Activated CD4-positive, alpha-beta T cell treated with anti-CD3 and anti-CD28 coated beads, Interleukin-2, amount 10 ng/mL, durations not matched to agents 7 days and 5 days (primary cell): ENCODE results near the gene TAF4B. TPM values are rescaled to one million over a fixed set of nuclear protein-coding genes. Genes with fewer than 3 reads are reported as not detected.
"Not testable (repeated sequence)": the region's sequence is repeated elsewhere in the genome, so short reads cannot be mapped to it uniquely, and the experiment has no call there.

Experiments used
- CTCF ChIA-PET: fragments of 350-600 bp; sonication (Branson Sonifier 250); formaldehyde crosslinking; loops from one replicate; lab custom pipeline; 2021; ENCODE audit warnings: antibody characterized with exemption; lab: Charles Lee
- POLR2A ChIA-PET: fragments of 350-600 bp; sonication (Branson Sonifier 250); formaldehyde crosslinking; loops from one replicate; lab custom pipeline; 2021; ENCODE audit warnings: antibody characterized with exemption; lab: Charles Lee
- DNase-seq: peaks from one replicate; pipeline ENCODE4 v3.0.0-alpha.2; 2020
- H3K27ac Mint-ChIP-seq: one replicate; pipeline ENCODE4 v1.8.0; 2021; ENCODE audit warnings: mild to moderate bottlenecking, moderate library complexity, mixed read lengths
- H3K27me3 Mint-ChIP-seq: one replicate; pipeline ENCODE4 v1.8.0; 2021; ENCODE audit warnings: mixed read lengths
- H3K36me3 Mint-ChIP-seq: one replicate; pipeline ENCODE4 v1.8.0; 2021; ENCODE audit warnings: low read depth, mixed read lengths
- H3K4me1 Mint-ChIP-seq: one replicate; pipeline ENCODE4 v1.8.0; 2021; ENCODE audit warnings: mixed read lengths
- H3K4me3 Mint-ChIP-seq: one replicate; pipeline ENCODE4 v1.8.0; 2021; ENCODE audit warnings: mild to moderate bottlenecking, moderate library complexity, mixed read lengths
- H3K9me3 Mint-ChIP-seq: one replicate; pipeline ENCODE4 v1.8.0; 2021; ENCODE audit warnings: mixed read lengths
- total RNA-seq, 2 experiments: library from RNA; stranded (reverse); gene quantifications; one replicate each; pipeline ENCODE4 v1.2.3, GENCODE V29; 2021

The TAF4B gene
- total RNA-seq, 2 experiments from 2014 or later: 9.3 to 11.7 TPM

DNA sequence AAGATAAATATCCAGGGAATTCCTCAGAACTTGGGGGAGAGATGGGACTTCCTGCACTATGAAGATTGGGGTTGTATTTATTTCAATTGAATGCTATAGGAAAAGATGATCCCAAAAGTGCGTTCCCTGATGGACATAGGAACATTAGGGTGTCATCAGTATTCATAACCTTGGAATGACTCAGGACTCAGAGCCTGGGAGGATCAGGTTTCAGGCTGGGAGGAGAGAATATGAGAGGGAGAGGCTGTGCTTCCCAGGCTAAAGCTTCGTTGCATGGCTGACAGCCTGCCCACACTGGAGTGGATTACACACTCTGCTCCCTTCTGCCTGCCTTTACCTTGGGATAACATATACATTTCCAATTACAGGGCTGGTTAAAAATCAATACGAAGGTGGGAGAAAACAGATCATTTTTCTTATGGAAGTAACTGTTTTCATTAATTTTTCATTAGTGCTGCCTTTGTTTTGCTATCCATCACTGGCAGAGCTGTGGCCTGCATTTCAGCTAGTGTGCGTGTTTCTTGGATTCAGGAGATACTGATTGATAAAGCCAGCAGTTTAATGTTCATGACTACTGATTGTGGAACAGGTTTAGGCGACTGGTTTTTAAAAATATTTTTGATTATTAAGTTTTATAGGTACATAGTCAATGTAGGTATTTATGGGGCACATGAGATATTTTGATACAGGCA lies 203.4 kb downstream of the TAF4B start:
- ChIA-PET CTCF (no interaction called here), POLR2A (no interaction called here)
- H3K4me3 Mint-ChIP-seq: no peak overlapping the region
- no peaks in the 10 kb centered on the region for H3K9me3 Mint-ChIP-seq
- H3K27me3 Mint-ChIP-seq: no peaks in the 10 kb centered on the region
- H3K27ac Mint-ChIP-seq: no peak overlapping the region
- no peaks in the 10 kb centered on the region for H3K36me3 Mint-ChIP-seq
- DNase-seq: no peak
- no peaks in the 10 kb centered on the region for H3K4me1 Mint-ChIP-seq

DNA sequence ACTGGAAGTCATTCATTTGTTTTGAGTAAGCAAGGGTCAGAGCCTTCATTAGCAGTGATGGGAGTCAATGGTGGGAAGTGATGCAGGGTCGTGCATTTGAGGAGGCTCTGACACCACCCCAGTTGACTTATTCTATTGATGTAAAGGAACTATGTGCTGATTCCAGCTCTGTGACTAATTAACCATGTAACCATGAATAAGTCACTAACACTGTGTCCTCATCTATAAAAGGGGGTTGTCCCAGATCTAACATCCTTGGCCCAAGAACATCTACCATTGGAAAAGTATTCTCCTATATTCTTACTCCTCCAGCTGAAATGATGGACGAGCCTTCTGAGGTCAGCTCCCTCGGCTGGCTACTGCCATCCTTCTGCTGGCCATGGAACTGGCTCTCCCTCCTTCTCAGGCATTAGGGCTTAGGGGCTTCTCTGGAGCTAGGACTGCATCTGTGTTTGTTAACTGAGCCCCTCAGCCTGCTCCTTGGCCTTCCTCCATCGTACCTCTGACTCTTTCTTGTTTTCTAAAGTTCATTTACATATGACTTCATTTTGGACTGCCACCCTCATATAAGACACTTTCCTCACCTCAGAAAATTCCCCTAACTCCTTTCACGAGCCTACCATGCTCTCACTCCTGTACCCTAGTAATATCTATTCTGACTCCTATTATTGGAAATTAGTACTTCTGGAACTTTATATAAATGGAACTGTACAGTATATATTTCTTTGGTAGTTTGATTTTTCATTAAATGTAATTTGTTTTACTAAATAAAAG lies 206.6 kb downstream of the TAF4B start:
- DNase-seq: no peak
- ChIA-PET CTCF (interaction anchor here (1.7 kb wide), 1 partner anchor 137 kb away, joined by 3 read pairs; no protein-coding TSS in a partner anchor), POLR2A (no interaction called here)
- H3K4me1 Mint-ChIP-seq: no peaks in the 10 kb centered on the region
- no peaks in the 10 kb centered on the region for H3K36me3 Mint-ChIP-seq
- no peak overlapping the region for H3K27ac Mint-ChIP-seq
- no peaks in the 10 kb centered on the region for H3K9me3 Mint-ChIP-seq
- peaks cover 2% of the 10 kb centered on the region for H3K27me3 Mint-ChIP-seq
- no peak overlapping the region for H3K4me3 Mint-ChIP-seq

DNA sequence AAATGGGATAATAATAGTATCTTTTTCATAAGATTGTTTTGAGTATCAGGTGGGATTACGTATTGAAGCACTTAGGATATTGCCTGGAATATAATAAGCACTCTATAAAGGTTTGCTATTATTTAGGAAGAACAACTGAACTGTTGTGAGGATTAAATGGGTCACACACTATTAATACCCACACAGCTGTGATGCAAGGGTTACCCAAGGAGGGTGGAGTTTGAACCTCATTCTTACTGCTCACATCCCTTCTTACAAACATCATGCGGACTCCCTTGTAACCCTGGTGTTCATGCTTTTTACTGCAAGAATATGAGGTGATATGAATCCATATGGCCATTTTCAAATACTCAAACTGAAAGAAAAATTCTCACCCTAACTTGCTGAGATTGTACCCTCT lies 208.6 kb downstream of the TAF4B start:
- Mint-ChIP-seq H3K4me3 (no peak overlapping the region), H3K9me3 (no peaks in the 10 kb centered on the region), H3K27me3 (peaks cover 2% of the 10 kb centered on the region), H3K36me3 (no peaks in the 10 kb centered on the region), H3K4me1 (no peaks in the 10 kb centered on the region), H3K27ac (no peak overlapping the region)
- POLR2A ChIA-PET: no interaction called here
- no peak for DNase-seq
- CTCF ChIA-PET: no interaction called here

DNA sequence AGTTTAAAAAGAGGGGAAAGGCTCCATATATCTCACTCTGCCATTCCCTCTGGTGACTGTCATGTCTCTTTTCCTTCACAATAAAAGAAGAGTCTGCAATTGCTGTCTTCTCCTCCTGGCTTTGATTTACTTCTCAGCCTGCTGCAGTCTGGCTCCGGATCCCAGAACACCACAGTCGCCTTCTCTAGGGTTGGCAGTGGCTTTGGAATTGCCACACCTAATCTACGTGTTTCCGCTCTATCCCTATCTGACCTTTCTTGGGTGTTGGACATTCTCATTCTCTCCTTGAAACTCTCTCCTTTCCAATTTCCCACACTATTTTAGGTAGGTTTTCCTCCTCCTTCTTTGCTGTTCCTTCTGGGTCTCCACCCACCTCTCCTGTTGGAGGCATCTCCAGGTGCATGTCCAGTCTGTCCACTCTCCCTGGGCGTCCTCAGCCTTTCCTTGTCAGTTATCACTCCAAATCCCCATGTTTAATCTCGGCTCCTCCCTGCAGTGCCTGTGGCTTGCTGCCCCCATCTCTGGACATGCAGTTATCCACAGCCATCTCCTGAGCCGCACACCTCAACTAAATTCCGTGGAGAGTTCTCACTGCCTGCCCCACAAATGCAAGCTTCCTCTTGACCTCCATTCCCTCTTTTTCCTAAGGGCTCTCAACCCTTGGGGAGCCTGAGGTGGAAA lies 209.3 kb downstream of the TAF4B start:
- no peak overlapping the region for H3K27ac Mint-ChIP-seq
- no peak overlapping the region for H3K4me3 Mint-ChIP-seq
- ChIA-PET POLR2A (no interaction called here), CTCF (interaction anchor here (1.0 kb wide), 1 partner anchor 44 kb away, joined by 3 read pairs; no protein-coding TSS in a partner anchor)
- no peaks in the 10 kb centered on the region for H3K9me3 Mint-ChIP-seq
- no peaks in the 10 kb centered on the region for H3K36me3 Mint-ChIP-seq
- H3K4me1 Mint-ChIP-seq: no peaks in the 10 kb centered on the region
- H3K27me3 Mint-ChIP-seq: peaks cover 2% of the 10 kb centered on the region
- DNase-seq: no peak

DNA sequence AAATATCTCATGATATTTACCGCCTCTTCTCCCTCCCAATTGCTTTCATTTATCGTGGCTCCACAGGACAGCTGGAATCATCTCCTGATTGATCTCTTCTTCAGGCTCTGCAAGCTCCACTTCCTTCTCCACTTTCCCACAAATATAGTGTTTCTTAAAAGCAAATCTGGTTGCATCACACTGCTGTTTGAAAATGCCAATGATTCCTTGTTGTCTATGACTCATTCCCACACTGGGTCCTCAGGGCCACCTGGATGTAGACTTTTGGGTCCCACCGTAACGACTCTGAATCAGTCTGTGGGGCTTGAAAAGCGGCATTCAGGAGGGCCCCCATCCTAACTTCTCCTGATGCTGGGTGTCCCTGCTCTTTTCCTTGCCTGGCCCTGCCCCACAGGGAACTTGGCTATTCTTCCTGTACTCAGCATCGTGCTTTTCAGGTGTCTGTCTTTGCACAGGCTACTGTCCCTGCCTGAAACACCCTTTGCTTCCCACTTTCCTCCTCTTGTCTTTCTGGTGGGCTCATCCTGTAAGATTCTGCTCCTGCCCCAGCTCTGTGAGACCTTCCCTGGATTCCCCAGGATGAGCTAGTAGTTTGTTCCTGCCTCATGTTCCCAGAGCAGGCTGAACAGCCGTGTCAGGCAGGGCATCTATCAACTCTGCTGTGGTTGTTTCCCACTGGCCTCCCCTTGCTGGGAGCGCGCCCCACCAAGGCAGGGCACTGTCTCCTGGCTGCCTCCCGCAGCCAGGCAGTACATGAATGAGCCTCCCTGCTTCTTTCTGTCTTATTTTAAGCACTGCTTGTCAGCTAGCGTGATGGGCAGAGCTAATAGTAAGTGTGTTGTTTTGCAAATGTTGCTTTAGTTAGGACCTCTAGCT lies 210.2 kb downstream of the TAF4B start:
- Mint-ChIP-seq H3K4me3 (no peak overlapping the region), H3K9me3 (no peaks in the 10 kb centered on the region), H3K27me3 (peaks cover 2% of the 10 kb centered on the region), H3K27ac (no peak overlapping the region), H3K4me1 (no peaks in the 10 kb centered on the region), H3K36me3 (no peaks in the 10 kb centered on the region)
- ChIA-PET CTCF (interaction anchor here (1.0 kb wide), 1 partner anchor 43 kb away, joined by 3 read pairs; no protein-coding TSS in a partner anchor), POLR2A (no interaction called here)
- no peak for DNase-seq

DNA sequence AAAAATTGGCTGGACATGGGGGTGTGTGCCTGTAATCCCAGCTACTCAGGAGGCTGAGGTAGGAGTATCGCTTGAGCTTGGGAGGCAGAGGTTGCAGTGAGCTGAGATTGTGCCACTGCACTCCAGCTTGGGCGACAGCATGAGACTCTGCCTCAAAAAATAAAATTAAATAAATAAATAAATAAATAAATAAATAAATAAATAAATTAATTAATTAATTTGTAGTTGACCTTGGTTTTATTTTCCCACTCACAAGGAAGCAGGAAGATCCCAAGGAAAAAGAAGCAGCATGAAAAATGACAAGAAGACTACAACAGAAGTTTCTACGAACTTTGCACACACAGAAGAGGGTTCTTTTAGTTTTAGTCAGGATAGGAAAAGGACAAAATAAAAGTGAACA lies 211.4 kb downstream of the TAF4B start:
- H3K27me3 Mint-ChIP-seq, POLR2A ChIA-PET, H3K36me3 Mint-ChIP-seq, DNase-seq, H3K4me3 Mint-ChIP-seq, H3K27ac Mint-ChIP-seq, H3K4me1 Mint-ChIP-seq, H3K9me3 Mint-ChIP-seq, CTCF ChIA-PET: not testable (repeated sequence)

DNA sequence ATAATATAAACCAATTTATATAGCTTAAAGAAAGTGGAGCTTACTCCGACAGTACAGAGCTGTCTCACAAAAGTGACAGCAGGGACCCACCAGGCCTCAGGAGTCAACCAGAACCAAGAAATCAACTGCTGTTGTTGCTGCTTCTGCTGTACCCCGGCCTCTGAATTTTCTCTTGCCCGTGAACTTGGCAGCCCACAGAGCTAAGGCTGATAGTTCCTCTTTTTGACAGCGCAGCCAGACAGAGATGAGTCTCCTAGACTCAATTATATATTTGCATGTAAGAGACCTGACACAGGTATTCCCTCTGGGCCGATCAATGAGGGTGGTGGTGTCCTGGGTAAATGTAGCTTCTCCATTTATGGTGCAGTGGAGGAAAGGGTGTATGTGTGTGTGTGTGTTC lies 212.7 kb downstream of the TAF4B start:
- H3K4me3 Mint-ChIP-seq: no peak overlapping the region
- H3K9me3 Mint-ChIP-seq: no peaks in the 10 kb centered on the region
- H3K4me1 Mint-ChIP-seq: no peaks in the 10 kb centered on the region
- ChIA-PET CTCF (no interaction called here), POLR2A (no interaction called here)
- H3K36me3 Mint-ChIP-seq: no peaks in the 10 kb centered on the region
- H3K27me3 Mint-ChIP-seq: peaks cover 4% of the 10 kb centered on the region
- DNase-seq: no peak
- H3K27ac Mint-ChIP-seq: no peak overlapping the region

DNA sequence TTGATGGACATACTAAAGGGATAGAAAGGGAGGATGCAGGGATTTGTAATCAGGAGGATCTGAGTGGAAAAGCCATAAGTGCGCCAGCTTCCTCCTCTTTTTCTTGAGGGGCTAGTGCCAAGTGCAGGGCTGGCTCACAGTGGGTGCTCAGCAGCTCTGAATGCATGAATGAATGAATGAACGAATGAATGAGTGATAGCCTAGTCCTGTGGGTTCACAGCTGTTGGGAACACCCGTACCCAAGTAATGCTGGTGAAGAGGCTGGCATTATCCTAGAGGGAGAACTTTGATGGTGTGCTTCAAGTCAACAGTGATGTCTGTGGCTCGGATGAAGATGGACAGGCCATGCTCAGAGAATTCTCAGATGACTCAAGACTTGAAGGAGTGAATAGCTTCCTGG lies 213.3 kb downstream of the TAF4B start:
- DNase-seq: no peak
- H3K4me1 Mint-ChIP-seq: no peaks in the 10 kb centered on the region
- H3K4me3 Mint-ChIP-seq: no peak overlapping the region
- no peaks in the 10 kb centered on the region for H3K36me3 Mint-ChIP-seq
- peaks cover 6% of the 10 kb centered on the region for H3K27me3 Mint-ChIP-seq
- ChIA-PET CTCF (no interaction called here), POLR2A (no interaction called here)
- no peak overlapping the region for H3K27ac Mint-ChIP-seq
- H3K9me3 Mint-ChIP-seq: no peaks in the 10 kb centered on the region

DNA sequence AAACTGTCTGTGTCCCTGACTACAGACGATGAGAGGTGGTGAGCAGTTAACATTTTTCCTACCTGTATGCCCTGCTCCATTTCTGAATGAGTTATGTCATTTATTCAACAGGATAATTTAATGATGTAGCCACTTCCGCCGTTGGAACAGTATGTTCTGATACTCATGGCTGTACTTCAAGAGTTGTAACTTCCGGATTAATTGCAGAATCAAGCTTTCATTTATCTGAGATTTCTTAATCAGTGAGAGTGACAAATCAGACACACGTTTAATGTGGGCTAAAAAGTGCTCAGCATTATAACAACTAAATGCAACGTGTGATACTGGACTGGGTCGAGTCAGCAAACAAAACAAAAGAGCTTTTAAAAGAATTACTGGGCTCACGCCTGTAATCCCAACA lies 214.4 kb downstream of the TAF4B start:
- peaks cover 10% of the 10 kb centered on the region for H3K27me3 Mint-ChIP-seq
- H3K9me3 Mint-ChIP-seq: no peaks in the 10 kb centered on the region
- no peak overlapping the region for H3K27ac Mint-ChIP-seq
- no peak overlapping the region for H3K4me3 Mint-ChIP-seq
- CTCF ChIA-PET: no interaction called here
- no peaks in the 10 kb centered on the region for H3K36me3 Mint-ChIP-seq
- no peaks in the 10 kb centered on the region for H3K4me1 Mint-ChIP-seq
- POLR2A ChIA-PET: interaction anchor here (0.6 kb wide), 1 partner anchor 280 kb away, joined by 3 read pairs; no protein-coding TSS in a partner anchor
- no peak for DNase-seq

Other genes starting within 250 kb of the TAF4B start
- gene SS18, start 135.8 kb upstream of the TAF4B start, total RNA-seq: 10 to 100 TPM; 72.6 to 82.6 TPM
- gene PSMA8, start 92.6 kb upstream of the TAF4B start, total RNA-seq: 1 to 10 TPM in 1 of 2 experiments, under 1 TPM in 1; 0.89 to 1.2 TPM